ENCODE results near the gene PLPPR4.

GRCh38 chr1:99282536-99282935, 18.2 kb downstream of the PLPPR4 start:
- TF ChIP-seq POLR2A (IDR thresholded peaks at IDR 0.05) = no peak
- TF ChIP-seq, protein P1, sequence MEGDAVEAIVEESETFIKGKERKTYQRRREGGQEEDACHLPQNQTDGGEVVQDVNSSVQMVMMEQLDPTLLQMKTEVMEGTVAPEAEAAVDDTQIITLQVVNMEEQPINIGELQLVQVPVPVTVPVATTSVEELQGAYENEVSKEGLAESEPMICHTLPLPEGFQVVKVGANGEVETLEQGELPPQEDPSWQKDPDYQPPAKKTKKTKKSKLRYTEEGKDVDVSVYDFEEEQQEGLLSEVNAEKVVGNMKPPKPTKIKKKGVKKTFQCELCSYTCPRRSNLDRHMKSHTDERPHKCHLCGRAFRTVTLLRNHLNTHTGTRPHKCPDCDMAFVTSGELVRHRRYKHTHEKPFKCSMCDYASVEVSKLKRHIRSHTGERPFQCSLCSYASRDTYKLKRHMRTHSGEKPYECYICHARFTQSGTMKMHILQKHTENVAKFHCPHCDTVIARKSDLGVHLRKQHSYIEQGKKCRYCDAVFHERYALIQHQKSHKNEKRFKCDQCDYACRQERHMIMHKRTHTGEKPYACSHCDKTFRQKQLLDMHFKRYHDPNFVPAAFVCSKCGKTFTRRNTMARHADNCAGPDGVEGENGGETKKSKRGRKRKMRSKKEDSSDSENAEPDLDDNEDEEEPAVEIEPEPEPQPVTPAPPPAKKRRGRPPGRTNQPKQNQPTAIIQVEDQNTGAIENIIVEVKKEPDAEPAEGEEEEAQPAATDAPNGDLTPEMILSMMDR (IDR thresholded peaks at IDR 0.05) = no peak
- no peak for TF ChIP-seq EP300 (IDR thresholded peaks at IDR 0.05)
